Effector memory CD8-positive, alpha-beta T cell (primary cell): ENCODE results near the gene SSBP4.

Experiments used
- ATAC-seq: fragments of 150-1000 bp; cut with Tn5 transposase; replicated peaks from 2 replicates; pipeline ENCODE4 v1.10.0; 2021; ENCODE audit warnings: mild to moderate bottlenecking, moderate library complexity
- DNase-seq, 3 experiments: peaks; one replicate each; pipeline ENCODE4 v3.0.0; 2021
- H3K27ac Mint-ChIP-seq, 2 donors: one replicate each; pipeline ENCODE4 v1.8.0; 2022; ENCODE audit warnings: mild to moderate bottlenecking in 2 of 2, mixed read lengths in 2 of 2, moderate library complexity in 2 of 2
- H3K27me3 Mint-ChIP-seq, 2 donors: one replicate each; pipeline ENCODE4 v1.8.0; 2022; ENCODE audit warnings: mixed read lengths in 2 of 2
- H3K36me3 Mint-ChIP-seq: one replicate; pipeline ENCODE4 v1.8.0; 2022; ENCODE audit warnings: mild to moderate bottlenecking, moderate library complexity, mixed read lengths; ENCODE audit not compliant: insufficient read depth
- H3K4me1 Mint-ChIP-seq, 2 donors: one replicate each; pipeline ENCODE4 v1.8.0; 2022; ENCODE audit warnings: low read depth in 2 of 2, mixed read lengths in 2 of 2
- H3K4me3 Mint-ChIP-seq, 2 donors: one replicate each; pipeline ENCODE4 v1.8.0; 2022; ENCODE audit warnings: mild to moderate bottlenecking in 2 of 2, mixed read lengths in 2 of 2, moderate library complexity in 2 of 2
- H3K9me3 Mint-ChIP-seq, 2 donors: one replicate each; pipeline ENCODE4 v1.8.0; 2022; ENCODE audit warnings: mixed read lengths in 2 of 2

Gene SSBP4

GRCh38 chr19:18441804-18442788 lies 22.9 kb downstream of the SSBP4 start:
- H3K27ac Mint-ChIP-seq = peak overlapping the region; percentile 85 to 89
- ATAC-seq (peak; percentile 50), DNase-seq (peak; percentile 48 to 58 (median 56))
- H3K36me3 Mint-ChIP-seq = peaks cover 86% of the 10 kb centered on the region
- peak overlapping the region; percentile 33 to 64 for H3K4me3 Mint-ChIP-seq
- H3K27me3 Mint-ChIP-seq = no peaks in the 10 kb centered on the region
- H3K9me3 Mint-ChIP-seq = peaks cover 7 to 9% of the 10 kb centered on the region in 2 donors
- H3K4me1 Mint-ChIP-seq = peaks cover 27 to 31% of the 10 kb centered on the region in 2 donors

- Mint-ChIP-seq H3K27ac (peak overlapping the region; percentile 85 to 89), H3K27me3 (no peaks in the 10 kb centered on the region), H3K36me3 (peaks cover 87% of the 10 kb centered on the region), H3K4me3 (peak overlapping the region in 1 of 2 donors; percentile 7), H3K4me1 (peaks cover 27 to 31% of the 10 kb centered on the region in 2 donors), H3K9me3 (peaks cover 7 to 9% of the 10 kb centered on the region in 2 donors)
- no peak for DNase-seq
- ATAC-seq = no peak
Observed at GRCh38 chr19:18442941-18443340, 23.7 kb downstream of the SSBP4 start.

- ATAC-seq (no peak), DNase-seq (no peak)
- Mint-ChIP-seq H3K4me1 (peaks cover 27 to 33% of the 10 kb centered on the region in 2 donors), H3K9me3 (peaks cover 7 to 9% of the 10 kb centered on the region in 2 donors), H3K27me3 (no peaks in the 10 kb centered on the region), H3K36me3 (peaks cover 87% of the 10 kb centered on the region), H3K27ac (peak overlapping the region in 1 of 2 donors; percentile 79), H3K4me3 (no peak overlapping the region)
Observed at GRCh38 chr19:18443406-18443805, 24.2 kb downstream of the SSBP4 start.

- Mint-ChIP-seq H3K27me3 (no peaks in the 10 kb centered on the region), H3K9me3 (peaks cover 7 to 9% of the 10 kb centered on the region in 2 donors), H3K36me3 (peaks cover 89% of the 10 kb centered on the region), H3K4me1 (peaks cover 27 to 29% of the 10 kb centered on the region in 2 donors), H3K4me3 (no peak overlapping the region), H3K27ac (peak overlapping the region in 1 of 2 donors; percentile 79)
- ATAC-seq = no peak
- DNase-seq = no peak
Observed at GRCh38 chr19:18443831-18444230, 24.6 kb downstream of the SSBP4 start.

GRCh38 chr19:18444513-18444912 lies 25.3 kb downstream of the SSBP4 start:
- Mint-ChIP-seq H3K4me3 (no peak overlapping the region), H3K36me3 (peaks cover 92% of the 10 kb centered on the region), H3K27me3 (no peaks in the 10 kb centered on the region), H3K27ac (no peak overlapping the region), H3K4me1 (peaks cover 25 to 29% of the 10 kb centered on the region in 2 donors), H3K9me3 (peaks cover 7 to 9% of the 10 kb centered on the region in 2 donors)
- DNase-seq = no peak
- no peak for ATAC-seq

GRCh38 chr19:18445262-18445948 lies 26.2 kb downstream of the SSBP4 start:
- no peak for ATAC-seq
- H3K36me3 Mint-ChIP-seq = peaks cover 94% of the 10 kb centered on the region
- no peak overlapping the region for H3K4me3 Mint-ChIP-seq
- no peak overlapping the region for H3K27ac Mint-ChIP-seq
- peaks cover 7 to 9% of the 10 kb centered on the region in 2 donors for H3K9me3 Mint-ChIP-seq
- no peak for DNase-seq
- H3K4me1 Mint-ChIP-seq = peaks cover 19 to 26% of the 10 kb centered on the region in 2 donors
- no peaks in the 10 kb centered on the region for H3K27me3 Mint-ChIP-seq

- H3K4me3 Mint-ChIP-seq = no peak overlapping the region
- ATAC-seq (no peak), DNase-seq (no peak)
- peaks cover 16 to 25% of the 10 kb centered on the region in 2 donors for H3K4me1 Mint-ChIP-seq
- no peaks in the 10 kb centered on the region for H3K27me3 Mint-ChIP-seq
- H3K27ac Mint-ChIP-seq = peak overlapping the region in 1 of 2 donors; percentile 53
- peaks cover 7 to 9% of the 10 kb centered on the region in 2 donors for H3K9me3 Mint-ChIP-seq
- H3K36me3 Mint-ChIP-seq = peaks cover 94% of the 10 kb centered on the region
Observed at GRCh38 chr19:18446145-18446810, 27.1 kb downstream of the SSBP4 start.

- Mint-ChIP-seq H3K4me3 (no peak overlapping the region), H3K27me3 (no peaks in the 10 kb centered on the region), H3K27ac (peak overlapping the region in 1 of 2 donors; percentile 53), H3K9me3 (peaks cover 6 to 9% of the 10 kb centered on the region in 2 donors), H3K36me3 (peaks cover 96% of the 10 kb centered on the region), H3K4me1 (peaks cover 13 to 20% of the 10 kb centered on the region in 2 donors)
- ATAC-seq = no peak
- DNase-seq = no peak
Observed at GRCh38 chr19:18446811-18447359, 27.7 kb downstream of the SSBP4 start.

GRCh38 chr19:18449552-18449951 lies 30.4 kb downstream of the SSBP4 start:
- DNase-seq (no peak), ATAC-seq (no peak)
- Mint-ChIP-seq H3K4me3 (no peak overlapping the region), H3K4me1 (peaks cover 8 to 9% of the 10 kb centered on the region in 2 donors), H3K9me3 (no peaks in the 10 kb centered on the region), H3K27me3 (no peaks in the 10 kb centered on the region), H3K27ac (peak overlapping the region in 1 of 2 donors; percentile 86), H3K36me3 (peaks cover 91% of the 10 kb centered on the region)

GRCh38 chr19:18450021-18450930 lies 31.1 kb downstream of the SSBP4 start:
- H3K27ac Mint-ChIP-seq = peak overlapping the region; percentile 83 to 86
- no peak for ATAC-seq
- peaks cover 91% of the 10 kb centered on the region for H3K36me3 Mint-ChIP-seq

GRCh38 chr19:18450931-18451836 lies 32.0 kb downstream of the SSBP4 start:
- Mint-ChIP-seq H3K4me1 (peaks cover 9 to 13% of the 10 kb centered on the region in 2 donors), H3K4me3 (peak overlapping the region in 1 of 2 donors; percentile 27), H3K27ac (peak overlapping the region; percentile 83 to 86), H3K36me3 (peaks cover 92% of the 10 kb centered on the region), H3K27me3 (no peaks in the 10 kb centered on the region), H3K9me3 (no peaks in the 10 kb centered on the region)
- ATAC-seq = peak; percentile 88
- DNase-seq = peak; percentile 90 to 94 (median 93)

More at GRCh38 chr19:18450021-18450930, 31.1 kb downstream of the SSBP4 start:
- Mint-ChIP-seq H3K9me3 (no peaks in the 10 kb centered on the region), H3K4me1 (peaks cover 8 to 9% of the 10 kb centered on the region in 2 donors), H3K27me3 (no peaks in the 10 kb centered on the region), H3K4me3 (peak overlapping the region in 1 of 2 donors; percentile 27)
- no peak for DNase-seq
